Transverse colon (tissue), 4 donors: ENCODE results near the gene MB21D2.

Experiments used
- EP300 ChIP-seq: sonication (generic); formaldehyde crosslinking; IDR thresholded peaks from one replicate; pipeline ENCODE4 v1.6.1; 2017; ENCODE audit warnings: antibody characterized with exemption, low read depth
- POLR2AphosphoS5 ChIP-seq, 3 donors: sonication (generic); formaldehyde crosslinking; IDR thresholded peaks; one replicate each; pipeline ENCODE4 v1.6.1; 2016; ENCODE audit warnings: antibody characterized with exemption in 3 of 3
- TF ChIP-seq, protein P1 (sequence below), 5 experiments: fragments of 200-600 bp in 3 of 5; fragments of 450-650 bp in 2 of 5; sonication (generic) in 3 of 5; IDR thresholded peaks; 1 replicate in 2 of 5; 2 replicates in 3 of 5; pipeline ENCODE4 v1.5.1; 2016 to 2017; ENCODE audit warnings: antibody characterized with exemption in 5 of 5, inconsistent platforms in 3 of 5, mild to moderate bottlenecking in 2 of 5, moderate library complexity in 1 of 5

DNA sequence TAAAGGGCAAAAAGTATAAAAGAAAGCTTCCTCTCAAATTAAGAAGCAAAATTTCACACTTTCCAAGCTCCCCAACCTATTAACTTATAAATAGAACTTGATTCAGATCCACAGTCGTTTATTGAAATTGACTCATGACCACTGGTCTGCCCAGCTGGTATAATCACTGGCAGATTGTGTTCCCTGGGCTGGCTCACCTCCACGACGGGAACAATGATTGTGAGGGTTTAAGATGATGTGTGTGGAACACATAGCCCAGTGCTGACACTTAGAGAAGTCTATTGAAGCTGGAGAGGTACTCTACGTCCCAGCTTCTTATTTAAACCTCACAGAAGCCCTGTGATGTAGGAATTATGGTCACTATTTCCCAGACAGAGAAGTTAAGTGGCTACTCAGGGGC lies 90.4 kb downstream of the MB21D2 start:
- TF ChIP-seq, protein P1, sequence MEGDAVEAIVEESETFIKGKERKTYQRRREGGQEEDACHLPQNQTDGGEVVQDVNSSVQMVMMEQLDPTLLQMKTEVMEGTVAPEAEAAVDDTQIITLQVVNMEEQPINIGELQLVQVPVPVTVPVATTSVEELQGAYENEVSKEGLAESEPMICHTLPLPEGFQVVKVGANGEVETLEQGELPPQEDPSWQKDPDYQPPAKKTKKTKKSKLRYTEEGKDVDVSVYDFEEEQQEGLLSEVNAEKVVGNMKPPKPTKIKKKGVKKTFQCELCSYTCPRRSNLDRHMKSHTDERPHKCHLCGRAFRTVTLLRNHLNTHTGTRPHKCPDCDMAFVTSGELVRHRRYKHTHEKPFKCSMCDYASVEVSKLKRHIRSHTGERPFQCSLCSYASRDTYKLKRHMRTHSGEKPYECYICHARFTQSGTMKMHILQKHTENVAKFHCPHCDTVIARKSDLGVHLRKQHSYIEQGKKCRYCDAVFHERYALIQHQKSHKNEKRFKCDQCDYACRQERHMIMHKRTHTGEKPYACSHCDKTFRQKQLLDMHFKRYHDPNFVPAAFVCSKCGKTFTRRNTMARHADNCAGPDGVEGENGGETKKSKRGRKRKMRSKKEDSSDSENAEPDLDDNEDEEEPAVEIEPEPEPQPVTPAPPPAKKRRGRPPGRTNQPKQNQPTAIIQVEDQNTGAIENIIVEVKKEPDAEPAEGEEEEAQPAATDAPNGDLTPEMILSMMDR (IDR thresholded peaks at IDR 0.05) = no peak
- TF ChIP-seq EP300 (no peak), POLR2AphosphoS5 (IDR thresholded peaks at IDR 0.05) (no peak)
